ENCODE results near the gene RYR1.

GRCh38 chr19:38511074-38511708 lies 77.7 kb downstream of the RYR1 start:
- TF ChIP-seq CTCF (IDR thresholded peaks at IDR 0.05; ENCODE audit: low read depth, low read length), result no peak
- TF ChIP-seq POLR2A (IDR thresholded peaks at IDR 0.05; ENCODE audit: extremely low read depth, insufficient read length), result no peak
- TF ChIP-seq MAX (IDR thresholded peaks at IDR 0.05; ENCODE audit: low read depth, low read length), result no peak
